ENCODE measurements around the gene REXO4. TPM values are rescaled to one million over a fixed set of nuclear protein-coding genes. Genes with fewer than 3 reads are reported as not detected.

REXO4 gene
- total and polyA plus RNA-seq, 2 of the 13 experiments (the other 11 are each of a cell fraction or from before 2014, with no cell fraction given) = 18.5 to 30.4 TPM

GRCh38 chr9:133359399-133360175 lies 58.2 kb downstream of the REXO4 start (continued):
- no peak for TF ChIP-seq NFAT5 (CRISPR knock-in tag; IDR thresholded peaks at IDR 0.05)
- no peak for TF ChIP-seq ZNF674 (CRISPR knock-in tag; IDR thresholded peaks at IDR 0.05; ENCODE audit: low read depth)

GRCh38 chr9:133357656-133358055 lies 60.2 kb downstream of the REXO4 start:
- DNase-seq (ENCODE audit: low spot score) = no peak
- 95% methylated on average over 6 of the region's 14 CpGs for WGBS (ENCODE audit: low lambda C conversion rate)
- no peak for ATAC-seq
- no TSS peak for BruUV-seq (replicated peaks)
- H3K27ac ChIP-seq (ENCODE audit: extremely low read length, insufficient read depth, low read length) = no peak overlapping the region
- TF ChIP-seq ZNF382 (CRISPR knock-in tag; IDR thresholded peaks at IDR 0.05; ENCODE audit: borderline replicate concordance) (no peak), AGO2 (optimal IDR thresholded peaks at IDR 0.05; ENCODE audit: low read depth, low read length) (peak; percentile 20)
- H3K4me2 ChIP-seq (ENCODE audit: low read depth, low read length) = peak overlapping the region; percentile 86
- no peak overlapping the region for H2AFZ ChIP-seq (ENCODE audit: low read length)
- FAIRE-seq = no peak
- peak overlapping the region; percentile 68; the same call in 1 of the 2 replicates for H3K9ac ChIP-seq (ENCODE audit: insufficient read depth, low read depth, low read length)
- in situ Hi-C loops (cut with HindIII; ENCODE audit: extremely low pct_ligation_motif_present, low pct_unique_long_range_greater_than_20kb) (loop anchor here (5.0 kb wide), 2 partner anchors 50 to 130 kb away; no protein-coding TSS in a partner anchor), intact Hi-C loops (cut with micrococcal nuclease; ENCODE audit: unreplicated experiment) (loop anchor here (5.0 kb wide), 2 partner anchors 40 to 130 kb away; no protein-coding TSS in a partner anchor)
- H3K9me3 ChIP-seq (ENCODE audit: low read length) = no peaks in the 10 kb centered on the region
- H3K27me3 ChIP-seq (ENCODE audit: control insufficient read depth in 1 of 2, insufficient read depth in 2 of 2, low read length in 2 of 2) = no peaks in the 10 kb centered on the region; a peak in 1 of 5 replicates
- peaks cover 15% of the 10 kb centered on the region for H3K79me2 ChIP-seq (ENCODE audit: insufficient read depth, low read length)
- CTCF ChIA-PET (ENCODE audit: low intra/inter-chr PET ratio, low total read pairs) = no interaction called here
- H3K4me1 ChIP-seq (ENCODE audit: insufficient read depth, low read length) = peaks cover 64% of the 10 kb centered on the region
- peaks cover 7 to 46% of the 10 kb centered on the region in 2 experiments; a peak in 4 of 5 replicates for H3K36me3 ChIP-seq (replicated peaks in 1 of 2; ENCODE audit: control insufficient read depth in 1 of 2, insufficient read depth in 2 of 2, low read length in 2 of 2)
- H3K4me3 ChIP-seq (replicated peaks in 1 of 3; ENCODE audit: insufficient read depth in 1 of 3, low read depth in 2 of 3, low read length in 3 of 3) = peak overlapping the region in 2 of 3 experiments; percentile 90 to 91; a peak in 1 of 6 replicates
- POLR2A ChIA-PET = interaction anchor here (1.3 kb wide), 1 partner anchor 102 kb away, joined by 4 read pairs; the partner anchor contains the start of gene CACFD1
- peaks cover 23% of the 10 kb centered on the region; the same call in 1 of the 2 replicates for H4K20me1 ChIP-seq (ENCODE audit: insufficient read depth, low read length)
